B cell (primary cell): Measurements from ENCODE around the gene ACKR1. TPM values are rescaled to one million over a fixed set of nuclear protein-coding genes. Genes with fewer than 3 reads are reported as not detected.

Experiments used
- ATAC-seq: fragments of 200-7000 bp; cut with Tn5 transposase; one replicate; pipeline ENCODE4 v1.10.0; 2021; ENCODE audit warnings: low read depth, mild to moderate bottlenecking, moderate number of reproducible peaks, moderate library complexity
- CTCF ChIA-PET: fragments of 350-600 bp; sonication (Branson Sonifier 250); formaldehyde crosslinking; loops from one replicate; lab custom pipeline; 2021; ENCODE audit warnings: antibody characterized with exemption, inconsistent platforms; lab: Charles Lee
- POLR2A ChIA-PET: fragments of 350-600 bp; sonication (Branson Sonifier 250); formaldehyde crosslinking; loops from one replicate; lab custom pipeline; 2021; ENCODE audit warnings: antibody characterized with exemption; lab: Charles Lee
- DNase-seq: peaks from one replicate; pipeline ENCODE4 v3.0.0; 2013
- H2AFZ ChIP-seq: 2 replicates; pipeline ENCODE4 v1.6.1; 2012; ENCODE audit warnings: mild to moderate bottlenecking, low read depth, low read length; ENCODE audit not compliant: insufficient read depth, poor library complexity, severe bottlenecking
- H3K27ac ChIP-seq, 2 donors: 1 replicate in 1 of 2; 2 replicates in 1 of 2; pipeline ENCODE4 v1.5.1; 2012 to 2013; ENCODE audit warnings: low read length in 2 of 2, mild to moderate bottlenecking in 2 of 2, moderate library complexity in 1 of 2
- H3K27me3 ChIP-seq, 4 experiments: fragments of 200-600 bp in 1 of 4; sonication (generic) in 1 of 4; replicated peaks in 1 of 4; 1 replicate in 2 of 4; 2 replicates in 2 of 4; pipeline versions ENCODE4 v1.6.1 to v1.7.0; 2013 to 2016; ENCODE audit warnings: low read length in 3 of 4, mild to moderate bottlenecking in 2 of 4, mixed read lengths in 1 of 4, moderate library complexity in 1 of 4; ENCODE audit not compliant: insufficient read depth in 4 of 4, control insufficient read depth in 3 of 4; ENCODE audit errors: control extremely low read depth in 1 of 4
- H3K36me3 ChIP-seq, 2 experiments: replicated peaks in 1 of 2; 1 replicate in 1 of 2; 2 replicates in 1 of 2; pipeline versions ENCODE4 v1.6.1 to v1.7.1; 2013; ENCODE audit warnings: low read length in 1 of 2; ENCODE audit not compliant: insufficient read depth in 2 of 2, control insufficient read depth in 1 of 2; ENCODE audit errors: control extremely low read depth in 1 of 2, extremely low read depth in 1 of 2
- H3K4me1 ChIP-seq, 2 donors: fragments of 200-600 bp in 1 of 2; sonication (generic) in 1 of 2; 1 replicate in 1 of 2; 2 replicates in 1 of 2; pipeline versions ENCODE4 v1.5.1 to v1.6.1; 2013 to 2017; ENCODE audit warnings: low read length in 2 of 2; ENCODE audit not compliant: control insufficient read depth in 2 of 2, insufficient read depth in 2 of 2
- H3K4me2 ChIP-seq: replicated peaks from 2 replicates; pipeline ENCODE3; 2012; ENCODE audit warnings: mild to moderate bottlenecking, low read depth, low read length; ENCODE audit not compliant: poor library complexity, severe bottlenecking
- H3K4me3 ChIP-seq, 5 experiments: fragments of 200-600 bp in 1 of 5; sonication (generic) in 1 of 5; 1 replicate in 3 of 5; 2 replicates in 2 of 5; pipeline versions ENCODE4 v1.5.1 to v1.7.0; 2011 to 2016; ENCODE audit warnings: low read length in 4 of 5, mild to moderate bottlenecking in 4 of 5, low read depth in 2 of 5, control low read depth in 1 of 5, moderate library complexity in 1 of 5; ENCODE audit not compliant: insufficient read depth in 1 of 5; ENCODE audit errors: control extremely low read depth in 1 of 5, extremely low read depth in 1 of 5
- H3K79me2 ChIP-seq: fragments of 200-600 bp; sonication (generic); one replicate; pipeline ENCODE4 v1.6.0; 2016; ENCODE audit warnings: low read length; ENCODE audit not compliant: control insufficient read depth, insufficient read depth
- H3K9ac ChIP-seq: fragments of 200-600 bp; sonication (generic); 2 replicates; pipeline ENCODE4 v1.6.1; 2017; ENCODE audit warnings: mild to moderate bottlenecking, low read length, moderate library complexity
- H3K9me3 ChIP-seq, 3 donors: one replicate each; pipeline versions ENCODE4 v1.6.1 to v1.7.1; 2013; ENCODE audit warnings: low read length in 2 of 3; ENCODE audit not compliant: control insufficient read depth in 2 of 3, insufficient read depth in 1 of 3; ENCODE audit errors: control extremely low read depth in 1 of 3
- H4K20me1 ChIP-seq: 2 replicates; pipeline ENCODE4 v1.6.0; 2012; ENCODE audit warnings: mild to moderate bottlenecking, low read length; ENCODE audit not compliant: insufficient read depth, control insufficient read depth, poor library complexity, severe bottlenecking
- H3K27ac Mint-ChIP-seq: one replicate; pipeline ENCODE4 v1.8.0; 2021; ENCODE audit warnings: mixed read lengths
- H3K27me3 Mint-ChIP-seq: one replicate; pipeline ENCODE4 v1.8.0; 2021; ENCODE audit warnings: mixed read lengths
- H3K4me1 Mint-ChIP-seq: one replicate; pipeline ENCODE4 v1.8.0; 2021; ENCODE audit warnings: mixed read lengths
- H3K4me3 Mint-ChIP-seq: one replicate; pipeline ENCODE4 v1.8.0; 2021; ENCODE audit warnings: mixed read lengths
- H3K9me3 Mint-ChIP-seq: one replicate; pipeline ENCODE4 v1.8.0; 2022; ENCODE audit warnings: mixed read lengths; ENCODE audit not compliant: insufficient read depth
- CTCF ChIP-seq: fragments of 200-600 bp; IDR thresholded peaks from one replicate; pipeline ENCODE4 v1.8.0; 2022; ENCODE audit warnings: antibody characterized with exemption, mild to moderate bottlenecking
- EZH2 ChIP-seq: IDR thresholded peaks from 2 replicates; pipeline ENCODE4 v1.6.1; 2012; ENCODE audit warnings: borderline replicate concordance, low read depth, mild to moderate bottlenecking, moderate library complexity, low read length; ENCODE audit not compliant: insufficient read depth, poor library complexity, severe bottlenecking
- WGBS: methylation state at CpG from one replicate; pipeline ENCODE4 v1.1.5; 2013; ENCODE audit warnings: missing lambda C conversion rate; ENCODE audit not compliant: insufficient coverage; 5-methylcytosine and 5-hydroxymethylcytosine counted together
- intact Hi-C: fragments of 100-400 bp; cut with micrococcal nuclease; formaldehyde crosslinking; loops from one replicate; pipeline ENCODE4 v1.10.0; 2022
- polyA plus RNA-seq: library from polyadenylated mRNA; depleted of rRNA; stranded (reverse); fragments of >200 nt; gene quantifications from 2 replicates; pipeline ENCODE4 v1.2.3, GENCODE V29; 2012
- total RNA-seq, 2 donors: library from RNA; stranded (reverse); fragments of 120-200 nt in 1 of 2; gene quantifications; 1 replicate in 1 of 2; 2 replicates in 1 of 2; pipeline versions ENCODE4 v1.2.3 to v1.2.4, GENCODE V29; 2013 to 2022

The ACKR1 gene
- total and polyA plus RNA-seq, 2 donors (not counting 1 experiment from before 2014, with no cell fraction given), result 0.04 TPM; not detected in 1

GRCh38 chr1:159229896-159230295, 25.2 kb downstream of the ACKR1 start:
- Histone ChIP-seq H3K27ac (no peak overlapping the region), H3K9ac (no peak overlapping the region), H3K36me3 (no peaks in the 10 kb centered on the region), H3K9me3 (no peaks in the 10 kb centered on the region), H3K79me2 (no peaks in the 10 kb centered on the region), H3K4me1 (no peaks in the 10 kb centered on the region), H4K20me1 (no peaks in the 10 kb centered on the region), H3K4me3 (no peak overlapping the region), H3K4me2 (no peak overlapping the region), H2AFZ (no peak overlapping the region), H3K27me3 (peaks cover 0 to 9% (median 4%) of the 10 kb centered on the region in 4 experiments)
- ATAC-seq (no peak), DNase-seq (no peak)
- ChIA-PET POLR2A (no interaction called here), CTCF (interaction anchor here (0.5 to 9.5 kb wide), 3 partner anchors 17 to 95 kb away, joined by 3 to 60 read pairs (median 3); no protein-coding TSS in a partner anchor)
- peaks cover 30% of the 10 kb centered on the region for H3K27me3 Mint-ChIP-seq
- TF ChIP-seq CTCF (no peak), EZH2 (no peak)
- no peaks in the 10 kb centered on the region for H3K9me3 Mint-ChIP-seq
- intact Hi-C loops, result no loop called here
- no CpG with 5 or more reads among the region's 1 CpG for WGBS
- no peaks in the 10 kb centered on the region for H3K4me1 Mint-ChIP-seq
- H3K27ac Mint-ChIP-seq, result no peak overlapping the region
- no peak overlapping the region for H3K4me3 Mint-ChIP-seq

GRCh38 chr1:159239551-159240220, 35.0 kb downstream of the ACKR1 start:
- Histone ChIP-seq H3K4me3 (no peak overlapping the region), H3K4me2 (no peak overlapping the region), H3K27ac (no peak overlapping the region), H3K27me3 (peaks cover 0 to 5% (median 2%) of the 10 kb centered on the region in 4 experiments), H3K79me2 (no peaks in the 10 kb centered on the region), H3K36me3 (no peaks in the 10 kb centered on the region), H4K20me1 (no peaks in the 10 kb centered on the region), H3K4me1 (no peaks in the 10 kb centered on the region), H3K9me3 (peaks cover 0 to 1% (median 0%) of the 10 kb centered on the region in 3 donors), H2AFZ (no peak overlapping the region), H3K9ac (no peak overlapping the region)
- no peak overlapping the region for H3K4me3 Mint-ChIP-seq
- no peak for DNase-seq
- intact Hi-C loops, result no loop called here
- ChIA-PET POLR2A (no interaction called here), CTCF (interaction anchor here (3.5 kb wide), 1 partner anchor 26 kb away, joined by 15 read pairs; no protein-coding TSS in a partner anchor)
- ATAC-seq, result no peak
- WGBS, result 83% methylated on average over 2 of the region's 4 CpGs
- no peaks in the 10 kb centered on the region for H3K4me1 Mint-ChIP-seq
- H3K9me3 Mint-ChIP-seq, result no peaks in the 10 kb centered on the region
- peaks cover 21% of the 10 kb centered on the region for H3K27me3 Mint-ChIP-seq
- TF ChIP-seq CTCF (no peak), EZH2 (no peak)
- no peak overlapping the region for H3K27ac Mint-ChIP-seq
